ENCODE data around the gene IL20.
"Not testable (repeated sequence)": the region's sequence is repeated elsewhere in the genome, so short reads cannot be mapped to it uniquely, and the experiment has no call there.

IL20 gene

GRCh38 chr1:206842854-206843253, 22.6 kb upstream of the IL20 start:
- no peak for DNase-seq (ENCODE audit: low read depth in 2 of 2, low spot score in 1 of 2)

GRCh38 chr1:206843626-206844025, 21.8 kb upstream of the IL20 start:
- DNase-seq (ENCODE audit: low read depth in 2 of 2, low spot score in 1 of 2), result no peak

- DNase-seq (ENCODE audit: low read depth in 2 of 2, low spot score in 1 of 2), result no peak
Observed at GRCh38 chr1:206846487-206846886, 18.9 kb upstream of the IL20 start.

GRCh38 chr1:206847337-206847834, 18.0 kb upstream of the IL20 start:
- DNase-seq (ENCODE audit: low read depth in 2 of 2, low spot score in 1 of 2), result no peak

GRCh38 chr1:206847946-206848345, 17.5 kb upstream of the IL20 start:
- DNase-seq (ENCODE audit: low read depth in 2 of 2, low spot score in 1 of 2), result no peak

GRCh38 chr1:206850401-206850800, 15.0 kb upstream of the IL20 start:
- DNase-seq (ENCODE audit: low read depth in 2 of 2, low spot score in 1 of 2), result no peak

- DNase-seq (ENCODE audit: low read depth in 2 of 2, low spot score in 1 of 2), result no peak
Observed at GRCh38 chr1:206851341-206852010, 13.9 kb upstream of the IL20 start.

- not testable (repeated sequence) for DNase-seq (ENCODE audit: low read depth in 2 of 2, low spot score in 1 of 2)
Observed at GRCh38 chr1:206852662-206853061, 12.8 kb upstream of the IL20 start.

- not testable (repeated sequence) for DNase-seq (ENCODE audit: low read depth in 2 of 2, low spot score in 1 of 2)
Observed at GRCh38 chr1:206853696-206854095, 11.7 kb upstream of the IL20 start.

- DNase-seq (ENCODE audit: low read depth in 2 of 2, low spot score in 1 of 2), result no peak
Observed at GRCh38 chr1:206854401-206855129, 10.9 kb upstream of the IL20 start.

GRCh38 chr1:206855859-206856258, 9.6 kb upstream of the IL20 start:
- no peak for DNase-seq (ENCODE audit: low read depth in 2 of 2, low spot score in 1 of 2)

- DNase-seq (ENCODE audit: low read depth in 2 of 2, low spot score in 1 of 2), result no peak
Observed at GRCh38 chr1:206856674-206857464, 8.6 kb upstream of the IL20 start.

GRCh38 chr1:206859082-206859521, 6.3 kb upstream of the IL20 start:
- DNase-seq (ENCODE audit: low read depth in 2 of 2, low spot score in 1 of 2), result no peak

- DNase-seq (ENCODE audit: low read depth in 2 of 2, low spot score in 1 of 2), result no peak
Observed at GRCh38 chr1:206860165-206860564, 5.3 kb upstream of the IL20 start.

GRCh38 chr1:206863266-206863665, 2.2 kb upstream of the IL20 start:
- no peak for DNase-seq (ENCODE audit: low read depth in 2 of 2, low spot score in 1 of 2)

GRCh38 chr1:206866062-206866461, 639 bp downstream of the IL20 start:
- no peak for DNase-seq (ENCODE audit: low read depth in 2 of 2, low spot score in 1 of 2)

GRCh38 chr1:206867239-206867638, 1.8 kb downstream of the IL20 start:
- no peak for DNase-seq (ENCODE audit: low read depth in 2 of 2, low spot score in 1 of 2)

GRCh38 chr1:206867716-206868115, 2.3 kb downstream of the IL20 start:
- no peak for DNase-seq (ENCODE audit: low read depth in 2 of 2, low spot score in 1 of 2)

GRCh38 chr1:206868264-206868663, 2.8 kb downstream of the IL20 start:
- DNase-seq (ENCODE audit: low read depth in 2 of 2, low spot score in 1 of 2), result no peak

- DNase-seq (ENCODE audit: low read depth in 2 of 2, low spot score in 1 of 2), result no peak
Observed at GRCh38 chr1:206872139-206872538, 6.7 kb downstream of the IL20 start.

GRCh38 chr1:206873603-206874188, 8.3 kb downstream of the IL20 start:
- DNase-seq (ENCODE audit: low read depth in 2 of 2, low spot score in 1 of 2), result no peak

Measured in stimulated activated CD8-positive, alpha-beta memory T cell treated with anti-CD3 and anti-CD28 coated beads, Interleukin-4, amount 100 ng/mL, for 4 hours (primary cell).